NCI-H146 (cell line): ENCODE data around the gene GRAP2.
"Not testable (repeated sequence)": the region's sequence is repeated elsewhere in the genome, so short reads cannot be mapped to it uniquely, and the experiment has no call there.

Experiments
- DNase-seq: peaks from one replicate; lab custom pipeline; 2025; lab: John Stamatoyannopoulos, UW

The GRAP2 gene

DNA sequence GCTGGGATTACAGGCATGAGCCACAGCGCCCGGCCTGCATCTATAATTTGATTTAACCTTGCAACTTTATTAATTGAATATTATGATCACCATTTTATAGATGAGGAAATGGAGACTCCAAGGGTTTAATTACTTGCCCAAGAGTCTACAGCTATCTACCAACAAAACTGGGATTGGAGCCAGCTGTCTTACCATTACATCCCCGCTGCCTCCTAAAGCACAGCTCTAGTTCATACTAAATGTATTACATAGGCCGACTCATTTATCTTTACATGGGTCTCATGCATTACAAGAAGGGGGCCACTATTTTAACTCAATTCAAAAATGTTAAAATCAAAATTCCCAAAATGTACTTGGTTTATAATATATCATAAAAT, 45.2 kb downstream of the GRAP2 start:
- no peak for DNase-seq

DNA sequence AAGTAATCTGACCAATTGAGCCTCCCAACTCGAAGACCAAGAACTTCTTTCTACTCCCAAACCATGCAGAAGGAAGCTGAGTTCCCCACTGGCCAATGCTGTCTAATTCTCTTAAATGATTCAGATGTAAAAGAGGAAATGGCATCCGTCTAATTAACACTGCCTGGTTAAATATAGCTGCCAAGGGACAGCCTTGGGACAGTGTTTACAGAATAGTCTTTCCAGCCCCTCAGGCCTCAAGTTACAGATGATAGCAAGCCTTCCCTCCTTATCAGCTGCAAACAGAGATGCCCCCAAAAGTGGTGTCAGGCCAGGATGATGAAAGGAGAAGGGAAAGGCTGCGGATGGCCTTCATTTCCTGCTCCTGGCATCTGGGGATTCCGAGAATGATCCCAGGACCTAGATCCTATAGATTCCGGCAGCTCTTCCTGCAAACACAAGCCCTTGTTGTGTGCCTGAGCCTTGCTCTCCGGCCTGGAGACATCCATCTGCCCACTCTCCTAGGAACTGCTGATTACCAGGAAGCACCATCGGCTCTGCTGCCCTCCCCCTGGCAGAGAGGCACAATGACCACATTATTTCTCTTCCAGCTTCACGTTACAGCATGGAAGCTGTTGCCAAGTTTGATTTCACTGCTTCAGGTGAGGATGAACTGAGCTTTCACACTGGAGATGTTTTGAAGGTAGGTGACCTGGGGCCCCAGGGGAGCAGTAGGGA, 45.8 kb downstream of the GRAP2 start:
- peak; percentile 70 for DNase-seq

DNA sequence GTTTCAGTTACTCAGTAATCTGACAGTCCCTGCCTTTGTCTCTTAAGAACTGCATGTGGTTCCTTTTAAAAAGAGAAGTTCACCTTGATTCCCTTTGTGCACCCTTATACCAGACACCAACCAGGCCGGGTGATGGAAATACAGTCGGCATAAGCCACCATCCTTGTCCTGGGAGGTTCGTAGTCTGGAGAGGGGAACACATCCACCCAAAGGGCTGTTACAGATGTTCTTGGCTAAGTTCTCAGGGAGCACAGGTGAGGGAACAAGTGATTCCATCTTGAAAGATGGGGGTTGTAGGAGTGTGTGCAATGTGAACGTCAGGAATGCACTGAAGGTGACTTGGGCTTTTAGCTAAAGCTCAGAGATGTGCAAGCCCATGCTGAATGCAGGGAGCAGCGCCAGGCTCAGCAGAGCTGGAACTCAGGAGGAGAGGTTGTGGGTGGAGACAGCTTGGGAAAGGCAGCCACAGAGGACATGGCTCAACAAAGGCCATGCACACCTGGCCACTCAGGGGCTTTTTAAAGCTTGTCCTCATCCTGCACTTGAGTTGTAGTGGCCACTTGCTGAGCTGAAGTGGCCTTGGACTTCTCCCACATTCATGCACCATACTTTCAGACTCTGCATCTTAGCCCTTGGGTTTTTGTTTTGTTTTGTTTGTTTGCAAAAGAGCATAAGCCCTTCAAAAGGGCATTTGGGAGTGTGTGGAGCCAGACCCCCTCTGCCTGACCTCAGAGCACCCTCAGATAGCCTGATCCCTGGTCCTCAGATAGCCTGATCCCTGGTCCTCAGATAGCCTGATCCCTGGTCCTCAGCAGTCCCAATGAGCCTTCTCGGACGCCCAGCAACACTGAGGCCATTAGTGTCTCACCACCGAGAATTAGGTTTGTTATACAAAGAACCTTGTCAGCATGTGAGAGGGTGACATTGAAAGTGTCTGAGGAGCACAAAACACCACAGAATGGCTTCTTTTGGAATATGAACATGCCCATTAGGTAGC, 46.6 kb downstream of the GRAP2 start:
- DNase-seq: peak; percentile 37

DNA sequence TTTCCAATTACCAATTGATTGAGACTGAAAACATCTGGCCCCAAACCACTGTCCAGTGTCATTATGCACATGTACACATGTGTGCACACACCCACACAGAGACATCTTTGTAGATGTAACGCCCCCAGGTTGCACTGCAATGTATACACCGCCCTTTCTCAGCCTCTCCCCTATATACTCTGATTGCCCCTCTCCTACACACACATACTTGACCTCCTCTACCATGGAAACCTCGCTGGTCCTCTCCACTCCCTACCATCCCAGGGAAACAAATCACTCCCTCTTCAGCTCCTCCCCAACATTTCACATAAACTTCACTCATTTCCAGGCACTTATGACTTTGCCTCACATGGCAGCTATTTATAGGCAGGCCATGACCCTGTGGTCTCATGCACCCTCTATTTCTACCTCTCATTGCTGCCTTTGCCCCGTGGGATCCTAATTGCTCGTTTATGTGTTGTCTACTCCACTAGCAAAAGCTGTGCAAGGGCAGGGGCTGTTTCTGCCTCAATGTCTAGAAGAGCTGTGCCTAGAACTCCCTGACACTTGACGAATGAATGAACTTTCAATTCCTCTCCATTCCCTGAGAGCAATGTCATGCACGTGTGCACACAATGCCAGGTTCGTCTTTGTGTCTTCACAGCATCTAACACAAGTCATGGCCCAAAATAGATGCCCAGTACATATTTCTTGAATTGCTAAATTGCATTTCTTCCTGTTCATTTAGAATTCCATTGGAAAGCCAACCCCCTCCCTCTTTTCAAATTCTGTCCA, 49.3 kb downstream of the GRAP2 start:
- DNase-seq: no peak

DNA sequence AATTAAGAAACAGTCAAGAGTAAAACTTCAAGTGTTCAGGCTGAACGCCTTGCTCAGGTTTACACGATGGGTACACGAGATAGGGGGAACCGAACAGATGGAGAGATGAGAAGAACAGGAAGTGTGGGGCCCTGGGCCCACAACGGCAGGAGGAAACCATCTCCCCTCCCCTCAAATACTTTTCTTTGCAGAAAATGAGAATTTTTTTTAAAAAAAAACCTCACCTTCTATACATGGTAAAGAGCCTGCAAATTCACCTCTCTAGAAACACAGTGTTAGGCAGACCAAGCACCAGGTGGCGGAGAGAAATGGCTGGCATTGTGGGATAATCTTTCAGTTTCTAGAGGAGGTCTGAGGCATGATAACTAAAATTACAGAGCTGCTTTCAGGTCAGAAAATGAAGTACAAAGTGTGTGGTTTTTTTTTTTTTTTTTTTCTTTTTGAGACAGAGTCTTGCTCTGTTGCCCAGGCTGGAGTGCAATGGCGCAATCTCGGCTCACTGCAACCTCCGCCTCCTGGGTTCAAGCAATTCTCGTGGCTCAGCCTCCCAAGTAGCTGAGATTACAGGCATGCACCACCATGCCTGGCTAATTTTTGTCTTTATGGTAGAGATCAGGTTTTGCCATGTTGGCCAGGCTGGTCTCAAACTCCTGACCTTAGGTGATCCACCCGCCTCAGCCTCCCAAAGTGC, 50.9 kb downstream of the GRAP2 start:
- DNase-seq: not testable (repeated sequence)

DNA sequence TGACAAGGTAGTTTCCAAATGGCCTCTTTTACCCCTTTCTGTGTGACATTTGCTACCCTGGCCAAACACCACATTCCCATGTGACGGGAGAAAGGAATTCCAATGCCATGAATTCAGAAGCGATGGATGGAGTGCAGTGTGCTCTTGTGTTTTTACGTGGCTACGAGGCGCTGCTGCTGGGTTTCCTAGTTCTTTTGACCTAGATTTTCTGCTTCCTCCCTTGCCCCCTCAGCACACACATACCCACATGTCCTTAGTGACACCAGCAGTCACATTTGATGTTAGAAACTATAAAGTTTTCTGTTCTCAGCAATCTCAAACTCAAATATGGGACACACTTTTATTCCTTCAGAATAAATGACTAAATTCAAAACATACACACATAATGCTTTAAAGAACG, 51.5 kb downstream of the GRAP2 start:
- DNase-seq: no peak

DNA sequence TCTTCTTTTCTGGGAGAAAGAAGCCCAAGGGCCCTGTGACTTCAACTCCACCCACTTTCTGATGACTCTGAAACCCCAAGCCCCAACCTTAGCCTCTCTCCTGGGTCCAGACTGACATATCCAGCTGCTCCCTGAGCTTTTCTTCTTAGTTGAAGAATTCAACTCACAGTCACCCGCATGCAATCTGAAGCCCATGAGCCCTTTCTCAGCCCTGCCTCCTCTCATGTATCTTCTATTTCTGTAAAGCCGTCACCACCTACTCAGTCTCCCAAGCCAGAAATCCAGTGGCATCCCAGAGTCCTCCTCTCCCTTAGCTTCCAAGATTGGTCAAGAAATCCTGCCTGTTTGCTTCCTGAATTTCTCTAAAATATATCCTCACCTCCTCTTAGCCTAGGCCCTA, 52.2 kb downstream of the GRAP2 start:
- DNase-seq: no peak

DNA sequence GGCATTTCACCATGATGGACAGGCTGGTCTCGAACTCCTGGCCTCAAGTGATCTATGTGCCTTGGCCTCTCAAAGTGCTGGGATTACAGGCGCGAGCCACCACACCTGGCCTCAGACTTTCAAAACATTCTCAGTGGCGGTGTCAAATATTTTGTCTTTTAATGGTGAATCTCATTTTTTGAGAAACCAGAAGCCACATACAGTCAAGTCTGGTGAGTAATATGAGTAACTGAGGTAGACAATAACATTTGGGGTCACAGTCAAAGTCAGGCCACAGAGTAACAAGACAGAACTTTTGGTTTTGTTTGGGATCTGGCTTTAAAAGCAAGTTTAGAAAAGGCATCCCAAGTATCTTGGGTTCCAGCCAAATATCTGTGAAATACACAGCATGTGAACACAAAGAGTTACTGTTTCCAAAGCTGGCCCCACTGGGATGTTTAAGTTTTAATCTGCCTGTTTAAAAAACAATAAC, 53.7 kb downstream of the GRAP2 start:
- no peak for DNase-seq

DNA sequence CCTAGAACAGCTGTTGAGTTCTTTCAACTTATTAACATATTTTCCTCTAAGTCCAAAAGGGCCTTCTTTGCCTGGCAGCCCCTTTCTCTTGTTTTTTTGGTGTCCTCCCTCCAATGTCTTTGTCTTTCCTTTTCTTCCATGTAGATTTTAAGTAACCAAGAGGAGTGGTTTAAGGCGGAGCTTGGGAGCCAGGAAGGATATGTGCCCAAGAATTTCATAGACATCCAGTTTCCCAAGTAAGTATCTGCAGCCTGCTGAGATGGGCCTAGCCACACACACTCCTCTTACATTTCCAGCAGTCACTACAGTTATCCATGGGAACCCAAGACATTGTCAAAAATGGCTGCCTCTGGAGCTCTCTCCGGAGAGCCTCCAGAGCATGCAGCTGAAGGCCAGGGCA, 54.8 kb downstream of the GRAP2 start:
- no peak for DNase-seq

DNA sequence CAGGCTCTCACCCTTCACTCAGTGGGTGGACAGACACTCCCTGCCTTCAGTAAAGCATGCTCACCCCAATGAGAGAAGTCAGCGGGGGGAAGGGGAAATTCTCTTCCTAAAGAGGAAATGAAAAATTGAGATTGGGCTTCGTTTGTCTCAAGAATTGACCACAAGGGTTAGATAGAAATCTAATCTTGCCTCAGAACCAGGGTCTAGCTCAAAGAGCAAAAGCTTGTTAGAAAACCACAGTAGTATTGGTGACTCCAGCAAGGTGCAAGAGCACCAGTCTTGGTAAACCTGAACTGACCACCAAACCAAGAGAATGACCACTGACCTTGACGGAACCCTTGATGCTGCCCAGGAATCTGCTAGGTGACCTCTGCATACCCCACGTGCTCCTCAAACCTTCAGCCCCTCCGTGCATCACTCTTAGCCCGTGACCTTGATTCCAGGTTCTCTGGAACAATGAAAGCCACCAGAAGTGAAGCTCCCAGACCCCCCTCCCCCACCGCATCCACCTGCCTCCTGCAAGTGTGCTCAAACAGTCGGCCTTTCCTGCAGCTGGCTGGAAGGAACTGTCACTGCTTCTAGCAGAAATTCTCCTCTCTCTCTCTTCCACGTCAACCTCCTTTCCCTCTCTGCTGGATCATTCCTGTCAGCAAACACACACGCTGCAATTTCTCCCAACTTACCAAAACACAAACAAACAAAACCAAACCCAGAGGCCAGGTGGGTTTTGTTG, 56.2 kb downstream of the GRAP2 start:
- peak; percentile 47 for DNase-seq

DNA sequence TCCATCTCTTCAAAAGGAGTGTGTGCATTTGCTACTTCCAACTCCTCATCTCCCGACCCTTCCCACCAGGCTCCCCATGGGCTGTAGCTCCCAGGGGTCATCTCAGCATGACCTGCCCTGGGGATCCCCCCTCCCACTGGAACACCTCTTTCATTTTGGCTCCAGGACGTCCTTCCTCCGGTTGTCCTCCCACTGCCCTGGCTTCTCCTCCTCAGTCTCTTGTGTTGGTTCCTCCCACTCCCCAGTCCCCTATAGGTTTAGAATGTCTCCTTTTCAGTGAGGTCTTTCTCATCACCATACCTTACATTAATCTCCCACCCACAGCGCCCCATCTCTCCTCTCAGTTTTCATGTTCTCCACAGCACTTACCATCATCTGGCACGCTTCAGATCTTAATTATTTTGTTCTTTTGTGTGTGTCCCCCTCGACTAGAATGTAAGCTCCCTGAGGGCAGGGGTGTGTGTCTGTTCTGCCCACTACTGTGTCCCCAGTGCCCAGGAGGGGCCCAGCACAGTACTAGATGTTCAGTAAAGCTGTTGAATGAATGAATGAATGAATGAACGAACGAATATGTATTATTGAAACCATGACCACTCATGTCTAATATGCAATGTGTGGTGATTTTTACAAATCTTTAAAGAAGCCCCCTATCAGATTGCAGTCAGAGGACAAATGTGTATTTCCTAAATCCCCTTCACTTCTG, 57.3 kb downstream of the GRAP2 start:
- DNase-seq: no peak

DNA sequence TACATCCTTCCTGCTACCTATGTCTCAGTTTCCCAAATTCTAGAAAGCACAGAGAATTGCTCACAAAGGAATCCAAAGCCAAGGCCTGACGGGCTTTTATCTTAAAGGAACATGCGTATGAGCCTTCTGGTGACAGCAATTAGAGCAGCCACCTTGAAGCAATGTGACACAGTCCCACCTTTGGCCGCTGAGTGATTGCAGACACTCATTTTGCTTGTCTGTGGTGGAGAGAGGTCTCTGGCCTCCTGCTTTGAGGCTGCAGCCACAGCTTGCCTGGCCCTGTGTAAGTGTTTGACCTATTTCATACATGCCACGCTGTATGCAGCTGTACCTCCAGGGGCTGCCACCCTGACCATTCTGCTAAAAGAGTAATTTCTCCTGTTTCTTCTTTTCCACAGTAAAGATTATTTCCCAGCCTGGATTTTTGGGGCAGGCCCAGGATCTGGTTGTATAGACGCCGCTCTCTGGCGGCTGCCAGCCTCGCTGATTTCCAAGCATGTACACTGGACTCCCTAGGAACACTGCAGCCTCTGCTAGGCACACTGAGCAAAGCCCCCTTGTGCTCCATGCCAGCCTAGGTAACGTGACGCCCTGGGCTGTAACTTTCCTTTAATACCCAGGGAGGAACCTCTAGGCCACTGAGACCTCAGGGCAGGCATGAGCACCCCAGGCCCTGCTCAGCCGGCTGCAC, 58.2 kb downstream of the GRAP2 start:
- DNase-seq: no peak

DNA sequence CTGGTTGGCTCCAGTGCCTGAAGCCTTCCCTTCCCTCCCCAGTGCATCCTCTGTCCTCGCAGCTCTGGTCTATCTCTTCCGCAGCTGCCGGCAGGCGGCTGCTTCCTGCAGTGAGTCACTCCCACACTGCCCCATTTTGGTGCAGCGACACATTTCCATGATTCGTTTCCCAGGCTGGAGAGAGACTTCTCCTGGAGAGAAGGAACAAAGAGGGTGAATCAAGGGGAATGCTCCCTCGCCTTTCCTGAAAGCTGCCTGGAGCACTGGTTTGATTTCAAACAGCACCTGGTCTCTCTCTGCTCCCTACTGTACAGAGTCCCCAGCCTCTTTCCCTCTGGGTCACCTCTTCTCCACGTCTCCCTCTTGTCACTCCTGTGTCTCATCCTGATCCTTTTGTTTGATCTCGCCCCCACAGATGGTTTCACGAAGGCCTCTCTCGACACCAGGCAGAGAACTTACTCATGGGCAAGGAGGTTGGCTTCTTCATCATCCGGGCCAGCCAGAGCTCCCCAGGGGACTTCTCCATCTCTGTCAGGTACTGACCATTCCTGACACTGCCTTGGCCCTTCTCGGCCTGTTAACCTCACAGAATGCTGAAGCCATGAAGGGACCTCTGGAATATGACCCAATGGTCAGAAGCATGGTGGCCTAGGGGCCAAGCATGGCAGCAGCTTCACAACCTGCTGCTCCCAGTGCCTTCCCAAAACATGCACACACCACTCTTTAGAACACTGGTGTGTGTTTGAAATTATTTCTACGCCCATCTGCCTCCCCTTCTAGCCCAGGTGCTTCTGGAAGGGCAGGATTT, 59.0 kb downstream of the GRAP2 start, which contains the start of gene TMA7B:
Gene TMA7B (plus strand): TSS at position 758 of the 808 bp plus-strand sequence. CDS start 3,978 bp downstream, outside the sequence.
- peak; percentile 38 for DNase-seq

DNA sequence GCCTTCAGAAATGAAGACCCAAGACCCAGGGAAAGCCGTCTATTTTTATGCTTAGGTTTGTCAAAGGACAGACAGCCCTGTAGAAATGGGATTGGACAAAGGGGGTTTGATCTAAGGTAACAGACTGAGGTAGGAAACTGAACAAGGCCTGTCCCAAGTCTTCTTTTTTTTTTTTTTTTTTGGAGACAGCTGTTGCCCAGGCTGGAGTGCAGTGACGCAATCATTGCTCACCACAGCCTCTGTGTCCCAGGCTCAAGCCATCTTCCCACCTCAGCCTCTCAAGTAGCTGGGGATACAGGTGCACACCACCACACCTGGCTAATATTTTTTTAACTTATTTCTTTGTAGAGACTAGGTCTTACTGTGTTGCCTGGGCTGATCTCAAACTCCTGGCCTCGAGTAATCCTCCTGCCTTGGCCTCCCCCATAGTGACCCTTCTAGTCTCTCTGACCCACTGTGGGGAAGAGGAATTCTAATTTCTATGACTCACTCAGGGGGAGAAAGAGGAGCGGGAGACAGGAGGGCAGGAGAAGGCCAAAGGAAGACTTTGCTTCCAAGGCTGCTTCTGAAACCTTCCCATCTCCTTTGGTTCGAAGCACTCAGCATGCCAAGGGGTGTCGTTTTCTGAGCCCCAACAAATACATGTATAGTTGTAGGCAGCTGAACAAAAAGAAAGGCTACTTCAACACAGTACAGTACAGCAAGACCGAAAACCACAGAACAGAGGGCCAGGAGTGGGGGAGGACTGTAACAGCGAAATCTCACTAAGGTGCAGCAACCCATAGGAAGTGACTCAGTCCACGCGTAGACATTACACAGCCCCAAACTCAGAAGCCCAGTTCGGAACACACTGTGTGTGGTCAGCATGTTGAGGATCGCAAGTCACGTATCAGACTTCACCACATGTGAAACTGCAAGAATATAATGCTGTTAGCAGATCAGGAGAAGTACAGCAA, 60.2 kb downstream of the GRAP2 start:
- DNase-seq: no peak

DNA sequence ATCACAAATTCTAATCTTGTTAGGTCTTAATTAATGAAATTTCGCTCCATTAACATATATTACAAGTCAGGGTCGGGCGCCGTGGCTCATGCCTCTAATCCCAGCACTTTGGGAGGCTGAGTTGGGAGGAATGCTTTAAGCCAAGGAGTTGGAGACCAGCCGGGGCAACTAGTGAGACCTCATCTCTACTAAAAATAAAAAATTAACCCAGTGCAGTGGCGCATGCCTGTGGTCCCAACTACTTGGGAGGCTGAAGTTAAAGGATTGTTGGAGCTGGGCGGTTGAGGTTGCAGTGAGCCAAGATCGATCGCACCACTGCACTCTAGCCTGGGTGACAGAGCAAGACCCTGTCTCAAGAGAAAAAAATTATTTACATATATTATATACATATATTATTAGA, 61.2 kb downstream of the GRAP2 start:
- DNase-seq: no peak

DNA sequence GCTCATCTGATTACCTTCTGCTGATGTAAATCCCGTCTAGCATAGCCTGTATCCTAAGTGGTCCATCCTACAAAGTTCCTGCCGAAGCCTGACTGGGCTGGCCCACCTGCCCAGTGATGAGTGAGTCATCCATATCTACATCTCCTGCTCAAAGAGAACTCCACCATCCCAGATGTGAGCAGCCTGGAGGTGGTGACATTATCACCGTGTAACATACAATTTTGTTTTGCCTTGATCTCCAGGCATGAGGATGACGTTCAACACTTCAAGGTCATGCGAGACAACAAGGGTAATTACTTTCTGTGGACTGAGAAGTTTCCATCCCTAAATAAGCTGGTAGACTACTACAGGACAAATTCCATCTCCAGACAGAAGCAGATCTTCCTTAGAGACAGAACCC, 64.9 kb downstream of the GRAP2 start:
- no peak for DNase-seq

DNA sequence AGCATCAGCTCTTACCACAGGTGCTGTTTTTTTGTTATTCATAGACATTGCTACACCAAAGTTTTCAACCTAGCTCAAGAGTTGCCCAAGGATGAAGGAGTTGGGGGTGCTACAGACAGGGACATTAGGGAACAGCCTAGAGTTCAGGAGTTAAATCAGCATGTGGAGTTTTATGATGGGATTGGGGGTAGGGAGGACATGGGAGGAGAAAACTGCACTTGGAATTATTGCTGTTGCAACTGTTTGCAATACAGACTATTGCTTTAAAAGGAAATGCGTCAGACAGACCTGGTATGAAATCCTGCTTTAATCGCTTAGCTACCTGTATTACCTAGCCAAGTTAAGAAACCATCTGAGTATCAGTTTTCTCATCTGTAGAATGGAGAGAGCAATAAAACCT, 65.6 kb downstream of the GRAP2 start:
- no peak for DNase-seq
